HepG2 (cell line): Measurements from ENCODE around the gene TOM1L2. TPM values are rescaled to one million over a fixed set of nuclear protein-coding genes. Genes with fewer than 3 reads are reported as not detected.

Experiments used
- CBX5 ChIP-seq: sonication (generic); formaldehyde crosslinking; IDR thresholded peaks from 2 replicates; pipeline ENCODE4 v1.4.0; 2020; ENCODE audit warnings: missing genetic modification reagents, borderline replicate concordance
- HNRNPK ChIP-seq: fragments of 200-400 bp; formaldehyde crosslinking; IDR thresholded peaks from 2 replicates; pipeline ENCODE4 v1.6.1; 2018; ENCODE audit warnings: low read length, low read depth, moderate library complexity, mild to moderate bottlenecking; ENCODE audit not compliant: poor library complexity, severe bottlenecking
- JUNB ChIP-seq: sonication (generic); formaldehyde crosslinking; IDR thresholded peaks from 2 replicates; pipeline ENCODE4 v1.8.0; 2022; ENCODE audit warnings: missing genetic modification reagents, mild to moderate bottlenecking, borderline replicate concordance
- KAT2B ChIP-seq: fragments of 150-350 bp; IDR thresholded peaks from 2 replicates; pipeline ENCODE4 v1.6.1; 2014; ENCODE audit warnings: low read depth, low read length, borderline replicate concordance
- KDM3A ChIP-seq: IDR thresholded peaks from 2 replicates; pipeline ENCODE4 v1.6.1; 2018; ENCODE audit warnings: low read depth, missing compliant biosample characterization
- KMT2B ChIP-seq: IDR thresholded peaks from 2 replicates; pipeline ENCODE4 v1.6.1; 2016; ENCODE audit warnings: missing genetic modification reagents, missing compliant biosample characterization
- NFIB ChIP-seq: sonication (generic); formaldehyde crosslinking; IDR thresholded peaks from 2 replicates; pipeline ENCODE4 v1.9.0; 2021; ENCODE audit warnings: missing genetic modification reagents, mild to moderate bottlenecking, borderline replicate concordance
- RARA ChIP-seq: IDR thresholded peaks from 2 replicates; pipeline ENCODE4 v1.6.1; 2016; ENCODE audit warnings: missing genetic modification reagents, missing compliant biosample characterization
- SRSF4 ChIP-seq: fragments of 200-400 bp; formaldehyde crosslinking; IDR thresholded peaks from one replicate; pipeline ENCODE4 v1.6.1; 2018; ENCODE audit warnings: mild to moderate bottlenecking, low read depth, low read length, moderate library complexity; ENCODE audit not compliant: poor library complexity, severe bottlenecking
- ZFP62 ChIP-seq: sonication (generic); formaldehyde crosslinking; IDR thresholded peaks from 2 replicates; pipeline ENCODE4 v1.4.0; 2020; ENCODE audit warnings: missing genetic modification reagents
- ZNF484 ChIP-seq: sonication (generic); formaldehyde crosslinking; IDR thresholded peaks from 2 replicates; pipeline ENCODE4 v1.5.1; 2020; ENCODE audit warnings: mild to moderate bottlenecking, low read depth, missing genetic modification reagents, borderline replicate concordance
- ZNF615 ChIP-seq: sonication (generic); formaldehyde crosslinking; IDR thresholded peaks from 2 replicates; pipeline ENCODE4 v1.5.0; 2020; ENCODE audit warnings: mild to moderate bottlenecking, missing genetic modification reagents, borderline replicate concordance
- ZNF672 ChIP-seq: sonication (generic); formaldehyde crosslinking; IDR thresholded peaks from 2 replicates; pipeline ENCODE4 v1.8.1; 2022; ENCODE audit warnings: missing genetic modification reagents
- ZNF737 ChIP-seq: sonication (generic); formaldehyde crosslinking; IDR thresholded peaks from 2 replicates; pipeline ENCODE4 v1.5.0; 2020; ENCODE audit warnings: missing genetic modification reagents, mild to moderate bottlenecking, borderline replicate concordance
- polyA plus RNA-seq, 8 experiments: library from polyadenylated mRNA; depleted of rRNA in 3 of 8; stranded (reverse) in 7 of 8; unstranded in 1 of 8; fragments of >200 nt; fragmentation: Illumina TruSeq in 4 of 8; extraction: Trizol in 4 of 8; gene quantifications; 2 replicates each; pipeline versions ENCODE4 v1.2.1 to v1.2.3, GENCODE V29; 2011 to 2016; ENCODE audit warnings: low read depth in 4 of 8, missing spikeins in 1 of 8, mixed read lengths in 1 of 8; ENCODE audit not compliant: insufficient read depth in 1 of 8
- total RNA-seq, 5 experiments: library from RNA; depleted of rRNA; stranded (reverse); fragments of >200 nt; fragmentation: Illumina TruSeq; extraction: Trizol; gene quantifications; 2 replicates each; pipeline ENCODE4 v1.2.3, GENCODE V29; 2016; ENCODE audit warnings: low read depth in 1 of 5
- TF ChIP-seq, protein P1 (sequence below): sonication (generic); formaldehyde crosslinking; conservative IDR thresholded peaks from 2 replicates; pipeline ENCODE4 v1.8.0; 2022; ENCODE audit warnings: missing genetic modification reagents
- TF ChIP-seq, protein P2 (sequence below): sonication (generic); formaldehyde crosslinking; IDR thresholded peaks from 2 replicates; pipeline ENCODE4 v1.4.0; 2020; ENCODE audit warnings: mild to moderate bottlenecking, missing genetic modification reagents

The TOM1L2 gene
- total and polyA plus RNA-seq, 2 of the 13 experiments (the other 11 are each of a cell fraction or from before 2014, with no cell fraction given): 4.7 to 7.4 TPM

DNA sequence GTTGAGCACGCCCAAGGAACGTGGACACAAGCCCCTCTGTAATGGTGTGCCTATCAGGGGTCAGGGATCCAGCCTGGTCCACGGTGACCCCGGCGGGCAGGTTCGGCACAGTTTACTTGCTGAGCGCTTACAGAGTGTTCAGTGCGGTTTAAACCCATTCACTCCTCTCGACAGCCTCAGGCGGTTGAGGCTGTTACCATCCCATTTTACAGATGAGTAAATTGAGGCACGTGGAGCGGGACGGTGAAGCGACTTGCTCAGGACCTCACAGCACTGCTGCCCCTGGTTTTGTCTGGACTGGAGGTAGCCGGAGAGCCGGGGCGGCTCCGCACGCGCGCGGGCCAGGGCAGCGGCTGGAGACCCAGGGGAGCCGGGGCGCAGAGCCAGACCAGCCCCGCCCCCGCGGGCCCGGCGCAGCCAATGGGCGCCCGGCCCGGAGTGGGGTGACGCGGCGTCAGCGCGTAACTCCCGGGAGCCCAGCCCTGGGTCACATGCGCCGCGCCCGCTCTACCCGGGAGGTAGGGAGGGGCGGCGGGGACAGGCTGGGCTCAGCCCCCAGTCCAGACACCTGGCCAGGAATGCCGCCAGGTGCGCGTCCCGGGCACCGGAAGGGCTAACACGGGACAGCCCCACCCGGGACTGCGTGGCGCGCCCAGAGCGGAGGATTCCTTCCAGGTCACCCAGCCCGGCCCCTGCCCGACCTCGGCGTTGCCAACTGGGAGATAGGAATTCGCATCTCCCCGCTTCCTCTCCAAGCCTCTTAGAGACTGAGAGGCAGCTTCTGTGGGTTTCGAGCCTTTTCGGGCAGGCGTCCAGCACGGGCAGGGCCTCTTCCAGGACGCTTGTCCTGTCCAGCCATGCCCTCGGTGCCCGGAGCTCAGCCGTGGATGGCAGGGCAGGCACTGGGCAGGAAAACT is 132.2 kb downstream of the TOM1L2 start (continued):
- TF ChIP-seq SRSF4 (no peak), NFIB (CRISPR knock-in tag) (no peak), ZNF672 (CRISPR knock-in tag) (0 out of 2 replicates have a peak, but pooled peaks have one; percentile 62), RARA (CRISPR knock-in tag) (peak; percentile 60; the same call in 1 of the 2 replicates), ZNF484 (CRISPR knock-in tag) (no peak), CBX5 (CRISPR knock-in tag) (peak; percentile 63; the same call in 1 of the 2 replicates), KMT2B (CRISPR knock-in tag) (peak; percentile 60; the same call in 1 of the 2 replicates), KDM3A (no peak; the same call in 1 of the 2 replicates), JUNB (CRISPR knock-in tag) (no peak), ZNF737 (CRISPR knock-in tag) (no peak), HNRNPK (peak; percentile 66), ZNF615 (CRISPR knock-in tag) (no peak), KAT2B (no peak), ZFP62 (no peak)
- TF ChIP-seq, protein P1, sequence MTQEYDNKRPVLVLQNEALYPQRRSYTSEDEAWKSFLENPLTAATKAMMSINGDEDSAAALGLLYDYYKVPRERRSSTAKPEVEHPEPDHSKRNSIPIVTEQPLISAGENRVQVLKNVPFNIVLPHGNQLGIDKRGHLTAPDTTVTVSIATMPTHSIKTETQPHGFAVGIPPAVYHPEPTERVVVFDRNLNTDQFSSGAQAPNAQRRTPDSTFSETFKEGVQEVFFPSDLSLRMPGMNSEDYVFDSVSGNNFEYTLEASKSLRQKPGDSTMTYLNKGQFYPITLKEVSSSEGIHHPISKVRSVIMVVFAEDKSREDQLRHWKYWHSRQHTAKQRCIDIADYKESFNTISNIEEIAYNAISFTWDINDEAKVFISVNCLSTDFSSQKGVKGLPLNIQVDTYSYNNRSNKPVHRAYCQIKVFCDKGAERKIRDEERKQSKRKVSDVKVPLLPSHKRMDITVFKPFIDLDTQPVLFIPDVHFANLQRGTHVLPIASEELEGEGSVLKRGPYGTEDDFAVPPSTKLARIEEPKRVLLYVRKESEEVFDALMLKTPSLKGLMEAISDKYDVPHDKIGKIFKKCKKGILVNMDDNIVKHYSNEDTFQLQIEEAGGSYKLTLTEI (CRISPR knock-in tag): no peak
- TF ChIP-seq, protein P2, sequence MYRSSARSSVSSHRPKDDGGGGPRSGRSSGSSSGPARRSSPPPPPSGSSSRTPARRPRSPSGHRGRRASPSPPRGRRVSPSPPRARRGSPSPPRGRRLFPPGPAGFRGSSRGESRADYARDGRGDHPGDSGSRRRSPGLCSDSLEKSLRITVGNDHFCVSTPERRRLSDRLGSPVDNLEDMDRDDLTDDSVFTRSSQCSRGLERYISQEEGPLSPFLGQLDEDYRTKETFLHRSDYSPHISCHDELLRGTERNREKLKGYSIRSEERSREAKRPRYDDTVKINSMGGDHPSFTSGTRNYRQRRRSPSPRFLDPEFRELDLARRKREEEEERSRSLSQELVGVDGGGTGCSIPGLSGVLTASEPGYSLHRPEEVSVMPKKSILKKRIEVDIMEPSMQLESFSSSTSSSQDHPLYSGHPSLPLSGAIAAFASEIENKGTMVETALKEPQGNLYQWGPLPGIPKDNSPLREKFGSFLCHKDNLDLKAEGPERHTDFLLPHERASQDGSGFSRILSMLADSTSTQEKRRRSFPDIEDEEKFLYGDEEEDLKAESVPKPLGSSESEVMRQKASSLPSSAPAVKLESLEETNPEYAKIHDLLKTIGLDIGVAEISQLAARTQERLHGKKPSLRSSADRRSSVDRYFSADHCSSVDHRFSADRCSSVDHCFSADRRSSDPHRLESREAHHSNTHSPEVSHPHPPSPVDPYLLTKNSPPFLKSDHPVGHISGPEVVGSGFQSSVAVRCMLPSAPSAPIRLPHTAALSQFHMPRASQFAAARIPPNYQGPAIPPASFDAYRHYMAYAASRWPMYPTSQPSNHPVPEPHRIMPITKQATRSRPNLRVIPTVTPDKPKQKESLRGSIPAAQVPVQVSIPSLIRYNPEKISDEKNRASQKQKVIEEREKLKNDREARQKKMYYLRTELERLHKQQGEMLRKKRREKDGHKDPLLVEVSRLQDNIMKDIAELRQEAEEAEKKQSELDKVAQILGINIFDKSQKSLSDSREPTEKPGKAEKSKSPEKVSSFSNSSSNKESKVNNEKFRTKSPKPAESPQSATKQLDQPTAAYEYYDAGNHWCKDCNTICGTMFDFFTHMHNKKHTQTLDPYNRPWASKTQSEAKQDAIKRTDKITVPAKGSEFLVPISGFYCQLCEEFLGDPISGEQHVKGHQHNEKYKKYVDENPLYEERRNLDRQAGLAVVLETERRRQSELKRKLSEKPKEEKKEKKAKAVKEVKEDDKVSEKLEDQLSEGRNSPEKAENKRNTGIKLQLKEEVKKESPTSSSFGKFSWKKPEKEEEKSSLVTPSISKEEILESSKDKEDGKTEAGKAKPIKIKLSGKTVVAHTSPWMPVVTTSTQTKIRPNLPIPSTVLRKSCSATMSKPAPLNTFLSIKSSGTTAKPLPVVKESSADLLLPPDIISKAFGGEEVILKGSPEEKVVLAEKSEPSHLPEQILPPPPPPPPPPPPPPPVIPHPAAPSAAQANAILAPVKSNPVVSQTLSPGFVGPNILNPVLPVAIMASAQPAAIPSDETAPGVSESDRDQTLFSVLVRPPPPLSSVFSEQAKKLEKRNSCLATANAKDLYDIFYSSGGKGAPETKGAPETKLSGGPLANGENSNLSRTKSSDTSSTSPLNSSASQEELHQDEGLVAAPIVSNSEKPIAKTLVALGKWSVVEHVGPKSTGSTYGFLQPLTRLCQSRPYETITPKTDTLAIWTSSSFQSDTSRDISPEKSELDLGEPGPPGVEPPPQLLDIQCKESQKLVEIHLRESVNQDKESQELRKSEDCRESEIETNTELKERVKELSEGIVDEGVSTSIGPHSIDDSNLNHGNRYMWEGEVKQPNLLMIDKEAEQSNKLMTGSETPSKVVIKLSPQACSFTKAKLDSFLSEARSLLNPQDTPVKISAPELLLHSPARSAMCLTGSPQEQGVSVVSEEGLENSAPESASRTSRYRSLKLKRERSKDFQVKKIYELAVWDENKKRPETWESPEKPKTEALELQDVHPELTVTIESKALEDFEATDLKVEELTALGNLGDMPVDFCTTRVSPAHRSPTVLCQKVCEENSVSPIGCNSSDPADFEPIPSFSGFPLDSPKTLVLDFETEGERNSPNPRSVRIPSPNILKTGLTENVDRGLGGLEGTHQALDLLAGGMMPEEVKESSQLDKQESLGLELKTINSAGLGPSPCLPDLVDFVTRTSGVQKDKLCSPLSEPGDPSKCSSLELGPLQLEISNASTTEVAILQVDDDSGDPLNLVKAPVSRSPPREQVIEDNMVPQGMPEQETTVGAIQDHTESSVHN (CRISPR knock-in tag): no peak
